Spleen (tissue), 11 donors: Measurements from ENCODE around the gene C3orf52. TPM values are rescaled to one million over a fixed set of nuclear protein-coding genes. Genes with fewer than 3 reads are reported as not detected.
A peak's percentile ranks its signal among the peaks of the same experiment; 100 is the strongest.

Source experiments
- DNase-seq: peaks from one replicate; pipeline ENCODE4 v3.0.0-alpha.2; 2020
- H3K27ac ChIP-seq, 8 donors: fragments of 200-600 bp; sonication (generic) in 7 of 8; 1 replicate in 4 of 8; 2 replicates in 4 of 8; pipeline versions ENCODE4 v1.5.0 to v1.8.0; 2016 to 2021; ENCODE audit warnings: inconsistent platforms in 4 of 8, mild to moderate bottlenecking in 4 of 8, moderate library complexity in 1 of 8
- H3K27me3 ChIP-seq, 7 donors: fragments of 200-600 bp; sonication (generic) in 6 of 7; replicated peaks in 1 of 7; 1 replicate in 4 of 7; 2 replicates in 3 of 7; pipeline versions ENCODE4 v1.5.0 to v1.8.0; 2016 to 2021; ENCODE audit warnings: inconsistent platforms in 3 of 7, mild to moderate bottlenecking in 1 of 7
- H3K36me3 ChIP-seq, 6 donors: fragments of 200-600 bp; sonication (generic) in 5 of 6; 1 replicate in 4 of 6; 2 replicates in 2 of 6; pipeline versions ENCODE4 v1.5.0 to v1.8.0; 2016 to 2021; ENCODE audit warnings: inconsistent platforms in 2 of 6
- H3K4me1 ChIP-seq, 6 donors: fragments of 200-600 bp; sonication (generic) in 5 of 6; 1 replicate in 3 of 6; 2 replicates in 3 of 6; pipeline versions ENCODE4 v1.5.0 to v1.8.0; 2016 to 2021; ENCODE audit warnings: inconsistent platforms in 3 of 6
- H3K4me3 ChIP-seq, 8 donors: fragments of 200-600 bp; sonication (generic) in 7 of 8; 1 replicate in 4 of 8; 2 replicates in 4 of 8; pipeline versions ENCODE4 v1.5.0 to v1.8.0; 2016 to 2021; ENCODE audit warnings: inconsistent platforms in 4 of 8, mild to moderate bottlenecking in 4 of 8, moderate library complexity in 2 of 8
- H3K9me3 ChIP-seq, 8 donors: fragments of 200-600 bp; sonication (generic) in 7 of 8; 1 replicate in 4 of 8; 2 replicates in 4 of 8; pipeline versions ENCODE4 v1.5.0 to v1.8.0; 2016 to 2021; ENCODE audit warnings: inconsistent platforms in 4 of 8
- CTCF ChIP-seq, 11 experiments: fragments of 200-600 bp in 7 of 11; fragments of 450-650 bp in 4 of 11; sonication (generic) in 4 of 11; IDR thresholded peaks in 8 of 11; conservative IDR thresholded peaks in 3 of 11; 1 replicate in 7 of 11; 2 replicates in 4 of 11; pipeline versions ENCODE4 v1.4.0 to v1.8.0; 2016 to 2021; ENCODE audit warnings: antibody characterized with exemption in 11 of 11, inconsistent platforms in 4 of 11, mild to moderate bottlenecking in 1 of 11
- POLR2A ChIP-seq, 3 donors: fragments of 450-650 bp; IDR thresholded peaks; one replicate each; pipeline ENCODE4 v1.5.1; 2017; ENCODE audit warnings: antibody characterized with exemption in 3 of 3, mild to moderate bottlenecking in 1 of 3
- POLR2AphosphoS5 ChIP-seq, 3 donors: sonication (generic); formaldehyde crosslinking; IDR thresholded peaks; one replicate each; pipeline ENCODE4 v1.5.1; 2017; ENCODE audit warnings: antibody characterized with exemption in 3 of 3
- WGBS, 5 donors: extraction: QIAGEN DNeasy Blood & Tissue Kit in 3 of 5; methylation state at CpG; one replicate each; pipeline versions ENCODE4 v1.1.5 to v1.1.7; 2013 to 2018; 5-methylcytosine and 5-hydroxymethylcytosine counted together
- intact Hi-C: fragments of 100-400 bp; cut with DNase I; formaldehyde crosslinking; loops from one replicate; pipeline ENCODE4 v1.15.0; 2023; ENCODE audit warnings: low total_unique reads
- polyA plus RNA-seq, 3 donors: library from polyadenylated mRNA; stranded (reverse); fragments of 200-250 nt; gene quantifications; one replicate each; pipeline ENCODE4 v1.2.1, GENCODE V29; 2013
- total RNA-seq, 7 donors: library from RNA; depleted of rRNA in 3 of 7; stranded (reverse); fragments of >200 nt in 3 of 7; fragmentation: NEBNext Ultra II Directional in 4 of 7; extraction: Animal tissue kit (Norgen Biotek cat#: 25700) in 4 of 7; gene quantifications; one replicate each; pipeline versions ENCODE4 v1.1.0 to v1.2.1, GENCODE V29; 2016 to 2021
- donor health status: healthy with polysubstance abuse.
- donor health status: DM: no; HTN: no; CAD: no; lungs with moderate emphysema.
- donor health status: DM: no; HTN: no; CAD: no.
- donor health status: Bipolar disorder and iron deficiency.
- donor health status: healthy.
- donor health status: DM: no; HTN: no; CAD: no.
- donor health status: DM: yes; HTN: yes; CAD: no.

Gene C3orf52
- total and polyA plus RNA-seq, 10 donors: 0.26 to 3.9 (median 0.99) TPM

GRCh38 chr3:112090887-112091586, 4.8 kb downstream of the C3orf52 start:
- no peak for DNase-seq
- Histone ChIP-seq H3K27ac (peak overlapping the region in 3 of 8 donors; percentile 31 to 43 (median 35)), H3K9me3 (no peaks in the 10 kb centered on the region), H3K4me1 (peaks cover 9 to 51% (median 32%) of the 10 kb centered on the region in 6 donors), H3K4me3 (no peak overlapping the region), H3K36me3 (no peaks in the 10 kb centered on the region), H3K27me3 (peaks cover 0 to 38% (median 19%) of the 10 kb centered on the region in 7 donors)
- intact Hi-C loops: no loop called here
- 65 to 77% (median 71%) methylated on average over 6 of the region's 6 CpGs for WGBS, 5 donors
- no peak for TF ChIP-seq POLR2AphosphoS5 (IDR thresholded peaks at IDR 0.05)
- no peak for TF ChIP-seq CTCF (IDR thresholded peaks at IDR 0.05 in 8 of 11, conservative IDR thresholded peaks at IDR 0.05 in 3 of 11)
- TF ChIP-seq POLR2A (IDR thresholded peaks at IDR 0.05): no peak

- 51 to 61% (median 58%) methylated on average over 6 of the region's 6 CpGs for WGBS, 5 donors
- H3K36me3 ChIP-seq: no peaks in the 10 kb centered on the region
- H3K4me1 ChIP-seq: peaks cover 6 to 35% (median 20%) of the 10 kb centered on the region in 6 donors
- TF ChIP-seq CTCF (IDR thresholded peaks at IDR 0.05 in 8 of 11, conservative IDR thresholded peaks at IDR 0.05 in 3 of 11): no peak
- TF ChIP-seq POLR2AphosphoS5 (IDR thresholded peaks at IDR 0.05): no peak
- TF ChIP-seq POLR2A (IDR thresholded peaks at IDR 0.05): no peak
- peak overlapping the region in 3 of 8 donors; percentile 7 to 24 (median 11) for H3K27ac ChIP-seq
- no peak overlapping the region for H3K4me3 ChIP-seq
- intact Hi-C loops: no loop called here
- peaks cover 0 to 22% (median 4%) of the 10 kb centered on the region in 7 donors for H3K27me3 ChIP-seq
- no peak for DNase-seq
- H3K9me3 ChIP-seq: no peaks in the 10 kb centered on the region
Observed at GRCh38 chr3:112092496-112093179, 6.4 kb downstream of the C3orf52 start.

- no peaks in the 10 kb centered on the region for H3K9me3 ChIP-seq
- H3K4me1 ChIP-seq: peaks cover 6 to 34% (median 20%) of the 10 kb centered on the region in 6 donors
- H3K4me3 ChIP-seq: no peak overlapping the region
- intact Hi-C loops: no loop called here
- peaks cover 0 to 16% (median 0%) of the 10 kb centered on the region in 7 donors for H3K27me3 ChIP-seq
- no peaks in the 10 kb centered on the region for H3K36me3 ChIP-seq
- H3K27ac ChIP-seq: peak overlapping the region in 2 of 8 donors; percentile 7 to 24
- TF ChIP-seq CTCF (IDR thresholded peaks at IDR 0.05 in 8 of 11, conservative IDR thresholded peaks at IDR 0.05 in 3 of 11) (no peak), POLR2A (IDR thresholded peaks at IDR 0.05) (no peak), POLR2AphosphoS5 (IDR thresholded peaks at IDR 0.05) (no peak)
- DNase-seq: no peak
Observed at GRCh38 chr3:112093180-112093522, 7.0 kb downstream of the C3orf52 start.

- WGBS, 5 donors: 34 to 64% (median 55%) methylated on average over 2 of the region's 2 CpGs
- TF ChIP-seq POLR2AphosphoS5 (IDR thresholded peaks at IDR 0.05) (no peak), POLR2A (IDR thresholded peaks at IDR 0.05) (no peak), CTCF (IDR thresholded peaks at IDR 0.05 in 8 of 11, conservative IDR thresholded peaks at IDR 0.05 in 3 of 11) (no peak)
Observed at GRCh38 chr3:112095731-112096130, 9.5 kb downstream of the C3orf52 start.

More at GRCh38 chr3:112095731-112096130, 9.5 kb downstream of the C3orf52 start:
- Histone ChIP-seq H3K9me3 (no peaks in the 10 kb centered on the region), H3K4me3 (no peak overlapping the region), H3K4me1 (peaks cover 0 to 21% (median 9%) of the 10 kb centered on the region in 6 donors), H3K36me3 (no peaks in the 10 kb centered on the region), H3K27me3 (no peaks in the 10 kb centered on the region), H3K27ac (no peak overlapping the region)
- intact Hi-C loops: no loop called here
- DNase-seq: no peak
